BE2C (cell line): ENCODE measurements around the gene CES1.
A peak's percentile ranks its signal among the peaks of the same experiment; 100 is the strongest.

Experiments
- DNase-seq: peaks from one replicate; pipeline ENCODE4 v3.0.0-alpha.2; 2020
- H3K27me3 ChIP-seq: fragments of 250-450 bp; sonication (Bioruptor Pico); 2 replicates; pipeline ENCODE4 v1.5.1; 2020; ENCODE audit warnings: mild to moderate bottlenecking
- H3K36me3 ChIP-seq: fragments of 250-450 bp; sonication (Bioruptor Pico); 2 replicates; pipeline ENCODE4 v1.5.1; 2020; ENCODE audit warnings: mild to moderate bottlenecking
- H3K4me1 ChIP-seq: fragments of 250-450 bp; sonication (Bioruptor Pico); 2 replicates; pipeline ENCODE4 v1.5.1; 2020
- H3K4me3 ChIP-seq: 2 replicates; pipeline ENCODE4 v1.5.1; 2011; ENCODE audit warnings: low read depth, low read length
- H3K9me3 ChIP-seq: fragments of 250-450 bp; sonication (Bioruptor Pico); 2 replicates; pipeline ENCODE4 v1.5.1; 2020
- CTCF ChIP-seq: IDR thresholded peaks from 2 replicates; pipeline ENCODE4 v1.5.1; 2012; ENCODE audit warnings: mild to moderate bottlenecking, low read depth, low read length

Gene CES1

GRCh38 chr16:55853114-55853513 is 20.2 kb upstream of the CES1 start:
- H3K9me3 ChIP-seq, result no peaks in the 10 kb centered on the region
- no peaks in the 10 kb centered on the region for H3K36me3 ChIP-seq
- no peak for DNase-seq
- TF ChIP-seq CTCF, result no peak
- peaks cover 7% of the 10 kb centered on the region; the same call in 1 of the 2 replicates for H3K27me3 ChIP-seq
- H3K4me3 ChIP-seq, result no peak overlapping the region
- no peaks in the 10 kb centered on the region for H3K4me1 ChIP-seq

- H3K4me3 ChIP-seq, result no peak overlapping the region
- H3K27me3 ChIP-seq, result peaks cover 13% of the 10 kb centered on the region
- H3K9me3 ChIP-seq, result no peaks in the 10 kb centered on the region
- TF ChIP-seq CTCF, result no peak
- DNase-seq, result no peak
- no peaks in the 10 kb centered on the region for H3K4me1 ChIP-seq
- H3K36me3 ChIP-seq, result no peaks in the 10 kb centered on the region
Measured at GRCh38 chr16:55849536-55849935, 16.6 kb upstream of the CES1 start.

- Histone ChIP-seq H3K4me1 (peaks cover 4% of the 10 kb centered on the region; the same call in 1 of the 2 replicates), H3K27me3 (peaks cover 13% of the 10 kb centered on the region), H3K36me3 (no peaks in the 10 kb centered on the region), H3K9me3 (no peaks in the 10 kb centered on the region), H3K4me3 (no peak overlapping the region)
- DNase-seq, result no peak
- no peak for TF ChIP-seq CTCF
Measured at GRCh38 chr16:55846598-55847346, 13.9 kb upstream of the CES1 start.

GRCh38 chr16:55843105-55843395 is 10.2 kb upstream of the CES1 start:
- Histone ChIP-seq H3K27me3 (peaks cover 6% of the 10 kb centered on the region), H3K4me3 (no peak overlapping the region), H3K4me1 (peaks cover 4% of the 10 kb centered on the region; the same call in 1 of the 2 replicates), H3K36me3 (no peaks in the 10 kb centered on the region), H3K9me3 (no peaks in the 10 kb centered on the region)
- no peak for DNase-seq
- no peak for TF ChIP-seq CTCF

GRCh38 chr16:55842369-55843104 is 9.6 kb upstream of the CES1 start:
- peak; percentile 78 for TF ChIP-seq CTCF
- Histone ChIP-seq H3K4me1 (peaks cover 4% of the 10 kb centered on the region; the same call in 1 of the 2 replicates), H3K4me3 (no peak overlapping the region), H3K36me3 (no peaks in the 10 kb centered on the region), H3K27me3 (peaks cover 6% of the 10 kb centered on the region), H3K9me3 (no peaks in the 10 kb centered on the region)
- DNase-seq, result peak; percentile 43

GRCh38 chr16:55839115-55839514 is 6.2 kb upstream of the CES1 start:
- Histone ChIP-seq H3K9me3 (no peaks in the 10 kb centered on the region), H3K36me3 (no peaks in the 10 kb centered on the region), H3K27me3 (no peaks in the 10 kb centered on the region), H3K4me1 (peaks cover 9% of the 10 kb centered on the region), H3K4me3 (no peak overlapping the region)
- TF ChIP-seq CTCF, result no peak
- DNase-seq, result no peak
